Measurements from ENCODE around the gene TTC9C. TPM values are rescaled to one million over a fixed set of nuclear protein-coding genes. Genes with fewer than 3 reads are reported as not detected.
"Not testable (repeated sequence)": the region's sequence is repeated elsewhere in the genome, so short reads cannot be mapped to it uniquely, and the experiment has no call there.

TTC9C gene
- total RNA-seq, 1 experiment from 2014 or later = 33.3 TPM

DNA sequence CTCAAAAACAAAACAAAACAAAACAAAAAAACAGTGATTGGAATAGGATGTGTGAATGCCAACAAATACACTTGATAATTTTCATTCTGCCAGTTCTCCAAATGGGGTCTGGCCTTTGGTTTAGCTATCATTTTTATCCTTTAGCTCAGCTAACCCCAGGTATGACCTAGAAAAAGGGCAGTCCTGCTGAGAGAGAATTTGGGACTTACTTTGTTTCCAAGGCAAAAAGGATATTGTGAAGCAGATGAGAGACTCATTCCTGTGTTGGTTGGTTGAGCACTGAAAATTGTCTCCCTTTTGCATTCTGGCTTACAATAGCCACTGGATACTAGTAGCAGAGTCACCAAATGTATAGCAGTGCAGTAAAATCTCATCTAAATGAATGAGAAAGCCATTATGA is 8.9 kb downstream of the TTC9C start (continued):
- TF ChIP-seq POLR2A (IDR thresholded peaks at IDR 0.05; ENCODE audit: borderline replicate concordance, extremely low read depth, insufficient read depth, insufficient read length) (no peak), CEBPB (IDR thresholded peaks at IDR 0.05; ENCODE audit: low read depth) (no peak), SRF (IDR thresholded peaks at IDR 0.05; ENCODE audit: low read depth) (no peak), ATF3 (IDR thresholded peaks at IDR 0.05) (no peak)

DNA sequence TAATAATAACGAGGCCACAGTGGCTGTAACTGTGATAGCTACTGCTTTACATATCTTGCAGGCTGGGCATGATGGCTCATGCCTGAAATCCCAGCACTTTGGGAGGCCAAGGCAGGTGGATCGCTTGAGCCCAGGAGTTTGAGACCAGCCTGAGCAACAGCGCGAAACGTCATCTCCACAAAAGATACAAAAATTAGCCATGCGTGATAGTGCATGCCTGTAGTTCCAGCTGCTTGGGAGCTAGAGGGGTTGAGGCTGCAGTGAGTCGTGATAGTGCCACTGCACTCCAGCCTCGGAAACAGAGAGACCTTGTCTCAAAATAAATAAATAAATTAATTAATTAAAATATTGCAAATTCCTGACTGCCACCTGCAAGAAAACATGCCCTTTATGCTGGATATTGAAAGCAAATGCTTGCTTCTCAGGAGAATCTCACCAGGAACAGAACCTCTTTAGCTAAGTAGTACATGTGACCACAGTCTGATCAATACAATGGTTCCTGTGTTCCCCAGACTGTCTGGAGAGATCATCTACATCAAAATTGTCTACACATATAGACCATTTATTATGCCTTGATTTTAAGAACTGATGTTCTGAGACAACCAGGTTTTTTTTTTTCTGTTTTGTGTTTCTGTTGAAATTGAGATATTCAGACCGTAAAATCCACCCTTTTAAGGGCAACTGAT is 19.3 kb downstream of the TTC9C start:
- no peak overlapping the region for H3K4me3 ChIP-seq (replicated peaks in 1 of 2; ENCODE audit: low read depth in 1 of 2, low read length in 2 of 2)
- ATAC-seq (no peak), DNase-seq (ENCODE audit: low read depth, low spot score) (no peak)
- H3K4me2 ChIP-seq (ENCODE audit: low read length) = no peak overlapping the region
- H3K9me2 ChIP-seq (ENCODE audit: insufficient read depth) = no peaks in the 10 kb centered on the region
- H3K4me1 ChIP-seq (ENCODE audit: control insufficient read depth in 1 of 2, insufficient read depth in 2 of 2, low read length in 2 of 2) = no peaks in the 10 kb centered on the region; a peak in 1 of 4 replicates
- BruUV-seq (replicated peaks) = no TSS peak
- no peaks in the 10 kb centered on the region for H4K20me1 ChIP-seq (ENCODE audit: insufficient read depth)
- intact Hi-C loops (cut with micrococcal nuclease) = no loop called here
- H3K9me3 ChIP-seq (ENCODE audit: control insufficient read depth in 1 of 2, insufficient read depth in 1 of 2, low read depth in 1 of 2, low read length in 2 of 2) = no peaks in the 10 kb centered on the region
- ChIA-PET CTCF (no interaction called here), RAD21 (ENCODE audit: low non-redundant PET in 1 of 2, low total read pairs in 2 of 2, uncharacterized antibody in 2 of 2, unreplicated experiment in 2 of 2) (no interaction called here), POLR2A (interaction anchor here (1.2 kb wide), 1 partner anchor 13 kb away, joined by 3 read pairs; the partner anchor contains the start of gene POLR2G)
- H3K36me3 ChIP-seq (ENCODE audit: control insufficient read depth in 1 of 2, insufficient read depth in 2 of 2, low read length in 2 of 2) = no peaks in the 10 kb centered on the region
- H3K27me3 ChIP-seq (ENCODE audit: insufficient read depth, low read length) = no peaks in the 10 kb centered on the region
- no peak overlapping the region for H2AFZ ChIP-seq (ENCODE audit: low read depth, low read length, poor library complexity, severe bottlenecking)
- no peak overlapping the region for H3K27ac ChIP-seq (ENCODE audit: low read depth, low read length)
- TF ChIP-seq, protein P1, sequence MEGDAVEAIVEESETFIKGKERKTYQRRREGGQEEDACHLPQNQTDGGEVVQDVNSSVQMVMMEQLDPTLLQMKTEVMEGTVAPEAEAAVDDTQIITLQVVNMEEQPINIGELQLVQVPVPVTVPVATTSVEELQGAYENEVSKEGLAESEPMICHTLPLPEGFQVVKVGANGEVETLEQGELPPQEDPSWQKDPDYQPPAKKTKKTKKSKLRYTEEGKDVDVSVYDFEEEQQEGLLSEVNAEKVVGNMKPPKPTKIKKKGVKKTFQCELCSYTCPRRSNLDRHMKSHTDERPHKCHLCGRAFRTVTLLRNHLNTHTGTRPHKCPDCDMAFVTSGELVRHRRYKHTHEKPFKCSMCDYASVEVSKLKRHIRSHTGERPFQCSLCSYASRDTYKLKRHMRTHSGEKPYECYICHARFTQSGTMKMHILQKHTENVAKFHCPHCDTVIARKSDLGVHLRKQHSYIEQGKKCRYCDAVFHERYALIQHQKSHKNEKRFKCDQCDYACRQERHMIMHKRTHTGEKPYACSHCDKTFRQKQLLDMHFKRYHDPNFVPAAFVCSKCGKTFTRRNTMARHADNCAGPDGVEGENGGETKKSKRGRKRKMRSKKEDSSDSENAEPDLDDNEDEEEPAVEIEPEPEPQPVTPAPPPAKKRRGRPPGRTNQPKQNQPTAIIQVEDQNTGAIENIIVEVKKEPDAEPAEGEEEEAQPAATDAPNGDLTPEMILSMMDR (IDR thresholded peaks at IDR 0.05 in 2 of 3, conservative IDR thresholded peaks at IDR 0.05 in 1 of 3; ENCODE audit: borderline replicate concordance in 1 of 3, insufficient read depth in 1 of 3, low read depth in 2 of 3, low read length in 2 of 3) = no peak
- TF ChIP-seq JUND (IDR thresholded peaks at IDR 0.05) = no peak
- TF ChIP-seq SIN3A (IDR thresholded peaks at IDR 0.05; ENCODE audit: low read depth) = no peak
- TF ChIP-seq ELF1 (IDR thresholded peaks at IDR 0.05; ENCODE audit: borderline replicate concordance, low read depth) = no peak
- TF ChIP-seq CEBPB (IDR thresholded peaks at IDR 0.05; ENCODE audit: low read depth) = no peak
- TF ChIP-seq SRF (IDR thresholded peaks at IDR 0.05; ENCODE audit: low read depth) = no peak
- no peak for TF ChIP-seq CBX3 (IDR thresholded peaks at IDR 0.05; ENCODE audit: low read depth)
- TF ChIP-seq TCF7L2 (IDR thresholded peaks at IDR 0.05; ENCODE audit: borderline replicate concordance, extremely low read depth, insufficient read depth, insufficient read length) = no peak
- TF ChIP-seq FOSL1 (IDR thresholded peaks at IDR 0.05; ENCODE audit: low read depth) = no peak
- no peak for TF ChIP-seq SP1 (IDR thresholded peaks at IDR 0.05; ENCODE audit: low read depth)
- no peak overlapping the region for H3K9ac ChIP-seq (ENCODE audit: low read length)
- H3K79me2 ChIP-seq (ENCODE audit: insufficient read depth, low read length) = no peaks in the 10 kb centered on the region

GRCh38 chr11:62749931-62750330 is 21.6 kb downstream of the TTC9C start:
- H3K4me1 ChIP-seq (ENCODE audit: control insufficient read depth in 1 of 2, insufficient read depth in 2 of 2, low read length in 2 of 2) = peaks cover 4 to 15% of the 10 kb centered on the region in 2 experiments; a peak in 3 of 4 replicates
- BruUV-seq (replicated peaks); intact Hi-C loops (cut with micrococcal nuclease); RAD21 ChIA-PET (ENCODE audit: low non-redundant PET in 1 of 2, low total read pairs in 2 of 2, uncharacterized antibody in 2 of 2, unreplicated experiment in 2 of 2); CTCF ChIA-PET; H3K4me3 ChIP-seq (replicated peaks in 1 of 2; ENCODE audit: low read depth in 1 of 2, low read length in 2 of 2); H3K27me3 ChIP-seq (ENCODE audit: insufficient read depth, low read length); H3K79me2 ChIP-seq (ENCODE audit: insufficient read depth, low read length); H3K9me3 ChIP-seq (ENCODE audit: control insufficient read depth in 1 of 2, insufficient read depth in 1 of 2, low read depth in 1 of 2, low read length in 2 of 2); H3K4me2 ChIP-seq (ENCODE audit: low read length); H3K27ac ChIP-seq (ENCODE audit: low read depth, low read length); DNase-seq (ENCODE audit: low read depth, low spot score); H3K9ac ChIP-seq (ENCODE audit: low read length); H3K9me2 ChIP-seq (ENCODE audit: insufficient read depth); H4K20me1 ChIP-seq (ENCODE audit: insufficient read depth); ATAC-seq; H2AFZ ChIP-seq (ENCODE audit: low read depth, low read length, poor library complexity, severe bottlenecking); H3K36me3 ChIP-seq (ENCODE audit: control insufficient read depth in 1 of 2, insufficient read depth in 2 of 2, low read length in 2 of 2): not testable (repeated sequence)
- POLR2A ChIA-PET = interaction anchor here (1.6 kb wide), 1 partner anchor 22 kb away, joined by 4 read pairs; the partner anchor contains the start of genes HNRNPUL2 and TTC9C

Measured in HCT116 (cell line).